Activated CD8-positive, alpha-beta T cell treated with anti-CD3 and anti-CD28 coated beads for 36 hours (primary cell): ENCODE results near the gene NR2E3. TPM values are rescaled to one million over a fixed set of nuclear protein-coding genes. Genes with fewer than 3 reads are reported as not detected.
A peak's percentile ranks its signal among the peaks of the same experiment; 100 is the strongest.

Source experiments
- ATAC-seq: fragments of 200-7000 bp; cut with Tn5 transposase; one replicate; pipeline ENCODE4 v1.10.0; 2021; ENCODE audit warnings: mild to moderate bottlenecking, moderate library complexity
- CTCF ChIA-PET: fragments of 350-600 bp; sonication (Branson Sonifier 250); formaldehyde crosslinking; loops from one replicate; lab custom pipeline; 2021; ENCODE audit warnings: antibody characterized with exemption; lab: Charles Lee
- POLR2A ChIA-PET: fragments of 350-600 bp; sonication (Branson Sonifier 250); formaldehyde crosslinking; loops from one replicate; lab custom pipeline; 2021; ENCODE audit warnings: antibody characterized with exemption; lab: Charles Lee
- DNase-seq: peaks from one replicate; pipeline ENCODE4 v3.0.0-alpha.2; 2020
- H3K27ac Mint-ChIP-seq: one replicate; pipeline ENCODE4 v1.8.0; 2021; ENCODE audit warnings: mild to moderate bottlenecking, mixed read lengths
- H3K27me3 Mint-ChIP-seq: one replicate; pipeline ENCODE4 v1.8.0; 2021; ENCODE audit warnings: mixed read lengths
- H3K36me3 Mint-ChIP-seq: one replicate; pipeline ENCODE4 v1.8.0; 2021; ENCODE audit warnings: low read depth, mixed read lengths
- H3K4me1 Mint-ChIP-seq: one replicate; pipeline ENCODE4 v1.8.0; 2021; ENCODE audit warnings: low read depth, mixed read lengths
- H3K4me3 Mint-ChIP-seq: one replicate; pipeline ENCODE4 v1.8.0; 2021; ENCODE audit warnings: mild to moderate bottlenecking, moderate library complexity, mixed read lengths
- H3K9me3 Mint-ChIP-seq: one replicate; pipeline ENCODE4 v1.8.0; 2021; ENCODE audit warnings: mixed read lengths
- intact Hi-C: fragments of 100-400 bp; cut with micrococcal nuclease; formaldehyde crosslinking; loops from one replicate; pipeline ENCODE4 v1.10.0; 2022
- total RNA-seq, 2 experiments: library from RNA; stranded (reverse); gene quantifications; one replicate each; pipeline ENCODE4 v1.2.3, GENCODE V29; 2021
- TF ChIP-seq, protein P1 (sequence below): fragments of 200-600 bp; IDR thresholded peaks from one replicate; pipeline ENCODE4 v1.8.0; 2022; ENCODE audit warnings: antibody characterized with exemption, mild to moderate bottlenecking

NR2E3 gene
- total RNA-seq, 2 experiments from 2014 or later, result not detected

DNA sequence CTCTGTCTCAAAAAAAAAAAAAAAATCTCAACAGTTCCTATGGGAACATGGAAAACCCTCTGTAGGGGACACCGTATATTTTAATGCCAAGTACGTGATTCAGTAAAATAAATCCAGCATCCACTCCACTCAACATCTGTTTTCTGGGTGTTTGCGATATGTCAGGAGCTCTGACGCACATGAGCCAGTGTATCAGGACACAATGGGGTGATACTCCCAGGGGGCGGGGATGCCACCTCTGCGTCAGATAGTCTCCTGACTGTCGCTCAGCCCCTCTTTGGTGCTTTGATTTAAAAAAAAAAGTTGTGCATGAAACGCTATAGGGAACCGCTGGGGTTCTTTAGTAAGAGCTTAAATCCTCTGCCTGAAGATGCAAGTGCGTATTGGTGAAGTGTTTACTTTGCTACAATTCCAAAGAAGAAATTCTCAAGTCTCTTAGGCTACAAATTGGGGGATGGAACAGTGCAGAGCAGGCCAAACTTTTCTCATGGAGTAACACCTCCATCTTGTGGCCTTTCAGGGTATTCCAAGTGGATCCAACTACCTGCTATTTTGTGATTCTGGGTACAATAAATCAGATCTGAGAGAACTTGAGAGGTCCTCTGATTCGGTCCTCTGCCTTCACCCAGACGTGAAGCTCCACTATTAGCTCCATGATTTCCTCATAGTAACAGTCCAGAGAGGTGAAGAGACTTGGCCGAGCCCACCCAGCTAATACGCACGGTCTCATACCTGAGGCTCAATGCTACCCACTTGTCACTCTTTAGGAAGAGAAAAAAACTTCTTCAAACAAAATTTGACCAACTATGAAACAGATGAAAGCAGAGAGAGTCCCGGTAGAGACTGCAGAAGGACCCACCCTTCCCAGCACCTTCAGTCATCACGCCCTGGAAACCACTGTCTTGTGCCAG is 9.3 kb upstream of the NR2E3 start:
- H3K27me3 Mint-ChIP-seq, result peaks cover 21% of the 10 kb centered on the region
- intact Hi-C loops, result no loop called here
- POLR2A ChIA-PET, result interaction anchor here (0.6 kb wide), 1 partner anchor 372 kb away, joined by 3 read pairs; no protein-coding TSS in a partner anchor
- ATAC-seq, result peak; percentile 56
- CTCF ChIA-PET, result interaction anchor here (0.9 to 3.0 kb wide), 16 partner anchors 10 to 362 kb away, joined by 3 to 19 read pairs (median 4); no protein-coding TSS in a partner anchor
- peak; percentile 31 for DNase-seq
- H3K4me3 Mint-ChIP-seq, result no peak overlapping the region
- H3K27ac Mint-ChIP-seq, result no peak overlapping the region
- H3K9me3 Mint-ChIP-seq, result no peaks in the 10 kb centered on the region
- TF ChIP-seq, protein P1, sequence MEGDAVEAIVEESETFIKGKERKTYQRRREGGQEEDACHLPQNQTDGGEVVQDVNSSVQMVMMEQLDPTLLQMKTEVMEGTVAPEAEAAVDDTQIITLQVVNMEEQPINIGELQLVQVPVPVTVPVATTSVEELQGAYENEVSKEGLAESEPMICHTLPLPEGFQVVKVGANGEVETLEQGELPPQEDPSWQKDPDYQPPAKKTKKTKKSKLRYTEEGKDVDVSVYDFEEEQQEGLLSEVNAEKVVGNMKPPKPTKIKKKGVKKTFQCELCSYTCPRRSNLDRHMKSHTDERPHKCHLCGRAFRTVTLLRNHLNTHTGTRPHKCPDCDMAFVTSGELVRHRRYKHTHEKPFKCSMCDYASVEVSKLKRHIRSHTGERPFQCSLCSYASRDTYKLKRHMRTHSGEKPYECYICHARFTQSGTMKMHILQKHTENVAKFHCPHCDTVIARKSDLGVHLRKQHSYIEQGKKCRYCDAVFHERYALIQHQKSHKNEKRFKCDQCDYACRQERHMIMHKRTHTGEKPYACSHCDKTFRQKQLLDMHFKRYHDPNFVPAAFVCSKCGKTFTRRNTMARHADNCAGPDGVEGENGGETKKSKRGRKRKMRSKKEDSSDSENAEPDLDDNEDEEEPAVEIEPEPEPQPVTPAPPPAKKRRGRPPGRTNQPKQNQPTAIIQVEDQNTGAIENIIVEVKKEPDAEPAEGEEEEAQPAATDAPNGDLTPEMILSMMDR, result peak; percentile 70
- H3K36me3 Mint-ChIP-seq, result no peaks in the 10 kb centered on the region
- H3K4me1 Mint-ChIP-seq, result no peaks in the 10 kb centered on the region

DNA sequence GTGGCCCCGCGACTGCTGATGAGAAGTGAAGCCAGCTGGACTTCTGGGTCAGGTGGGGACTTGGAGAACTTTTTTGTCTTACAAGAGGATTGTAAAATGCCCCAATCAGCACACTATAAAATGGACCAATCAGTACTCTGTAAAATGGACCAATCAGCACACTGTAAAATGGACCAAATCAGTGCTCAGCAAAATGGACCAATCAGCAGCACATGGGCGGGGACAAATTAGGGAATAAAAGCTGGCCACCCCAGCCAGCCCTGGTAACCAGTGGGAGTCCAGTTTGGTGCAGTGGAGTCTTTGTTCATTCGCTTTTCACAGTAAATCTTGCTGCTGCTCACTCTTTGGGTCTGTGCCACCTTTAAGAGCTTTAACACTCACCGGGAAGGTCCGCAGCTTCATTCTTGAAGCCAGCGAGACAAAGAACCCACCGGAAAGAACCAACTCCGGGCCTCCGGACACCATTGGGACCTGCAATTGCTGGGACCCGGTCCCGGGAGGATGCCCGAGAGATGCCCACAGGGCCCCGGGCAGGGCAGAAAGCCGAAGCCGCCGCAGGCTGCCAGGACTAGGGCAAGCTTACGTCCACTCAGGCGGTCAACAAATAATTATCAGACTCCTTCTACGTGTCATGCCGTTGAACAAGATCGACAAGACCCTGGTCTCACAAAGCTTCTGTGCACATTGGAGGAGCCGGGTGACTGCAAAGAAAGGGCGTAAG is 8.3 kb upstream of the NR2E3 start:
- TF ChIP-seq, protein P1, result no peak
- Mint-ChIP-seq H3K9me3 (no peaks in the 10 kb centered on the region), H3K36me3 (no peaks in the 10 kb centered on the region), H3K4me3 (no peak overlapping the region), H3K4me1 (no peaks in the 10 kb centered on the region), H3K27me3 (peaks cover 18% of the 10 kb centered on the region), H3K27ac (no peak overlapping the region)
- ATAC-seq (no peak), DNase-seq (no peak)
- intact Hi-C loops, result no loop called here
- POLR2A ChIA-PET, result interaction anchor here (0.6 kb wide), 1 partner anchor 61 kb away, joined by 3 read pairs; no protein-coding TSS in a partner anchor
- CTCF ChIA-PET, result interaction anchor here (0.8 to 3.0 kb wide), 16 partner anchors 11 to 361 kb away, joined by 3 to 19 read pairs (median 4); no protein-coding TSS in a partner anchor

DNA sequence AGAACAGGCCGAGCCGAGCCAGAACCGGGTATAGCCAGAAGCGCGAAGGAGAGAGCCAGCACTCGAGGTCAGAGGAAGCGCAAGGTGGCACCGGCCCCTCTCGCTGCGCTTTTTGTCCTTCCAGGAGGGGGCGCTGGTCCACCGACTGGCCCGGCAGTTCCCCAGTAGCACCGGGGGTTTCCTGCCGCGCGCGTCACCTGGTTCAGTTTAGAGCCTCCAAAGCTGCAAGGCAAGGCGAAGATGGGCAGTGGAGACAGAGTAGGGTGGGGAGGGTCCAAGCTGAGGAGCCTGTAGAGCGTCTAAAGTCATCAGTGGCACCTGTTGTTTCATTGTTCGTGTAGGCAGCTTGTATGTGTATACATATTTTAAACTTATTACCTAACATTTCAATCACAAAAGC is 7.6 kb upstream of the NR2E3 start:
- H3K27ac Mint-ChIP-seq, result no peak overlapping the region
- no peaks in the 10 kb centered on the region for H3K36me3 Mint-ChIP-seq
- CTCF ChIA-PET, result interaction anchor here (0.8 to 3.0 kb wide), 10 partner anchors 12 to 360 kb away, joined by 3 to 19 read pairs (median 4); no protein-coding TSS in a partner anchor
- peaks cover 18% of the 10 kb centered on the region for H3K27me3 Mint-ChIP-seq
- intact Hi-C loops, result no loop called here
- TF ChIP-seq, protein P1, result peak; percentile 62
- H3K4me1 Mint-ChIP-seq, result no peaks in the 10 kb centered on the region
- peak; percentile 56 for ATAC-seq
- H3K4me3 Mint-ChIP-seq, result no peak overlapping the region
- POLR2A ChIA-PET, result no interaction called here
- H3K9me3 Mint-ChIP-seq, result no peaks in the 10 kb centered on the region
- peak; percentile 62 for DNase-seq

DNA sequence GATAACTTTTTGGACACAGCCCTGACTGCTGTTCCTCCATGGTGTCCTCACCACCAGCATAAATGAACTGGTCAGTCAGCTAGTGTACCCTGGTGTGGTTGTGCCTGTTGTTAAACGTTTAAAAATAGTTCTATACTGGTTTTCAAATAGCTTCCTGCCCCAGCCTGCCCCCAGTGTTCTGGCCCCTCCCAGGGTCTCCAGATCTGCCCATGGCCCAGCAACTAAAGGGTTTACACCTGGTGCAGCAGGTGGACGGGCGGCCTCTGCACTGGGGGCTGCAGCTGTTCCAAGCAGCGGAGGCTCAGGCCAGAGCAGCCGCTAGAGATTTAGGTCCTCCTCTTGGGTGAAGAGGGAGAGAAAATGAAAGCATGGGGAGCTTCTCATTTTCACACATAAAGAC is 6.1 kb upstream of the NR2E3 start:
- Mint-ChIP-seq H3K9me3 (no peaks in the 10 kb centered on the region), H3K27ac (no peak overlapping the region), H3K36me3 (no peaks in the 10 kb centered on the region), H3K27me3 (peaks cover 17% of the 10 kb centered on the region), H3K4me3 (no peak overlapping the region), H3K4me1 (no peaks in the 10 kb centered on the region)
- intact Hi-C loops, result no loop called here
- CTCF ChIA-PET, result interaction anchor here (0.7 to 2.8 kb wide), 4 partner anchors 33 to 353 kb away, joined by 3 to 9 read pairs (median 3); no protein-coding TSS in a partner anchor
- no peak for DNase-seq
- TF ChIP-seq, protein P1, result no peak
- no peak for ATAC-seq
- POLR2A ChIA-PET, result no interaction called here
